IMR-90 (cell line): Measurements from ENCODE around the gene SSH2. TPM values are rescaled to one million over a fixed set of nuclear protein-coding genes. Genes with fewer than 3 reads are reported as not detected.

Experiments used
- ATAC-seq: fragments of 200-7000 bp; cut with Tn5 transposase; 2 replicates; pipeline ENCODE4 v1.9.1; 2020; ENCODE audit warnings: low read depth, mild to moderate bottlenecking, moderate library complexity
- BruUV-seq: library from RNA; stranded (reverse); fragments of 400-500 nt; replicated peaks from 2 replicates; lab custom pipeline; 2021; lab: Mats Ljungman, UMichigan
- CTCF ChIA-PET: fragments of 300-600 bp; formaldehyde crosslinking; extraction: SDS; loops from one replicate; lab custom pipeline; 2021; ENCODE audit warnings: antibody characterized with exemption; lab: Yijun Ruan, JAX
- POLR2A ChIA-PET: fragments of 300-600 bp; sonication (Branson Sonifier 250); formaldehyde crosslinking; loops from one replicate; lab custom pipeline; 2022; ENCODE audit warnings: antibody characterized with exemption; ENCODE audit not compliant: unreplicated experiment; lab: Charles Lee
- DNase-seq: peaks from one replicate; pipeline ENCODE4 v3.0.0; 2013
- H2AFZ ChIP-seq: replicated peaks from 2 replicates; pipeline ENCODE3; 2013; ENCODE audit warnings: low read length, mild to moderate bottlenecking; ENCODE audit not compliant: poor library complexity
- H2AK5ac ChIP-seq: 2 replicates; pipeline ENCODE4 v1.6.1; 2013; ENCODE audit warnings: low read depth, low read length, inconsistent platforms
- H2AK9ac ChIP-seq: replicated peaks from 2 replicates; pipeline ENCODE3; 2013; ENCODE audit warnings: mild to moderate bottlenecking, low read depth, low read length, moderate library complexity; ENCODE audit not compliant: poor library complexity
- H2BK120ac ChIP-seq: 2 replicates; pipeline ENCODE4 v1.6.1; 2013; ENCODE audit warnings: low read depth, low read length, inconsistent platforms
- H2BK15ac ChIP-seq: 3 replicates; pipeline ENCODE4 v1.6.1; 2013; ENCODE audit warnings: low read depth, low read length, inconsistent platforms
- H2BK20ac ChIP-seq: 2 replicates; pipeline ENCODE4 v1.6.1; 2013; ENCODE audit warnings: low read depth, mild to moderate bottlenecking, inconsistent platforms, low read length, moderate library complexity
- H2BK5ac ChIP-seq: 2 replicates; pipeline ENCODE4 v1.6.1; 2013; ENCODE audit warnings: mild to moderate bottlenecking, low read depth, low read length, inconsistent platforms; ENCODE audit not compliant: poor library complexity, severe bottlenecking
- H3K14ac ChIP-seq: replicated peaks from 2 replicates; pipeline ENCODE4 v1.6.1; 2013; ENCODE audit warnings: low read depth, low read length, inconsistent platforms
- H3K18ac ChIP-seq: 2 replicates; pipeline ENCODE4 v1.6.1; 2013; ENCODE audit warnings: low read depth, low read length, control low read depth
- H3K23ac ChIP-seq: 2 replicates; pipeline ENCODE4 v1.6.1; 2013; ENCODE audit warnings: low read depth, low read length, inconsistent platforms
- H3K27ac ChIP-seq: 2 replicates; pipeline ENCODE4 v1.5.1; 2013; ENCODE audit warnings: mild to moderate bottlenecking, control low read depth, low read length; ENCODE audit not compliant: insufficient read depth
- H3K27me3 ChIP-seq: 2 replicates; pipeline ENCODE4 v1.6.1; 2013; ENCODE audit warnings: low read length; ENCODE audit not compliant: control insufficient read depth, insufficient read depth
- H3K36me3 ChIP-seq: 2 replicates; pipeline ENCODE4 v1.6.1; 2013; ENCODE audit warnings: low read length, mixed read lengths; ENCODE audit not compliant: control insufficient read depth, insufficient read depth
- H3K4ac ChIP-seq: 2 replicates; pipeline ENCODE4 v1.6.1; 2013; ENCODE audit warnings: low read depth, low read length, inconsistent platforms
- H3K4me1 ChIP-seq: 2 replicates; pipeline ENCODE4 v1.6.1; 2013; ENCODE audit warnings: low read length, mixed read lengths; ENCODE audit not compliant: control insufficient read depth, insufficient read depth
- H3K4me2 ChIP-seq: 2 replicates; pipeline ENCODE4 v1.6.1; 2013; ENCODE audit warnings: low read depth, mild to moderate bottlenecking, control low read depth, low read length, moderate library complexity
- H3K4me3 ChIP-seq: 2 replicates; pipeline ENCODE4 v1.5.1; 2013; ENCODE audit warnings: low read depth, mild to moderate bottlenecking, control low read depth, low read length, moderate library complexity; ENCODE audit not compliant: insufficient read depth
- H3K56ac ChIP-seq: 2 replicates; pipeline ENCODE4 v1.6.1; 2013; ENCODE audit warnings: low read length, inconsistent platforms; ENCODE audit not compliant: insufficient read depth; ENCODE audit errors: extremely low read depth
- H3K79me1 ChIP-seq, 2 experiments: 2 replicates each; pipeline ENCODE4 v1.6.1; 2013; ENCODE audit warnings: low read length in 2 of 2, inconsistent platforms in 1 of 2, low read depth in 1 of 2
- H3K9ac ChIP-seq: 2 replicates; pipeline ENCODE4 v1.6.1; 2013; ENCODE audit warnings: low read depth, low read length, control low read depth
- H3K9me1 ChIP-seq: 2 replicates; pipeline ENCODE4 v1.6.1; 2013; ENCODE audit warnings: low read length, inconsistent platforms; ENCODE audit not compliant: insufficient read depth
- H3K9me3 ChIP-seq: 2 replicates; pipeline ENCODE4 v1.6.1; 2013; ENCODE audit warnings: low read length; ENCODE audit not compliant: control insufficient read depth, insufficient read depth
- H4K20me1 ChIP-seq: 2 replicates; pipeline ENCODE4 v1.6.1; 2013; ENCODE audit warnings: low read length, inconsistent platforms; ENCODE audit not compliant: insufficient read depth
- H4K5ac ChIP-seq: 2 replicates; pipeline ENCODE4 v1.6.1; 2013; ENCODE audit warnings: mild to moderate bottlenecking, low read depth, low read length, control low read depth
- H4K8ac ChIP-seq, 2 experiments: 2 replicates each; pipeline ENCODE4 v1.6.1; 2013; ENCODE audit warnings: low read depth in 2 of 2, low read length in 2 of 2, control low read depth in 1 of 2, inconsistent platforms in 1 of 2
- H4K91ac ChIP-seq: 2 replicates; pipeline ENCODE4 v1.6.1; 2013; ENCODE audit warnings: low read depth, low read length, inconsistent platforms; ENCODE audit not compliant: insufficient read depth
- BHLHE40 ChIP-seq: fragments of 150-350 bp; IDR thresholded peaks from 2 replicates; pipeline ENCODE4 v1.6.1; 2016; ENCODE audit warnings: mild to moderate bottlenecking, low read depth, low read length
- FOS ChIP-seq: fragments of 150-350 bp; IDR thresholded peaks from 2 replicates; pipeline ENCODE4 v1.6.1; 2016; ENCODE audit warnings: low read depth, low read length
- NFE2L2 ChIP-seq: fragments of 150-350 bp; IDR thresholded peaks from 2 replicates; pipeline ENCODE4 v1.6.1; 2016; ENCODE audit warnings: low read depth, mild to moderate bottlenecking, low read length
- WGBS, 2 experiments: methylation state at CpG; one replicate each; pipeline versions ENCODE4 v1.1.5 to v1.1.7; 2013; ENCODE audit warnings: missing lambda C conversion rate in 2 of 2; ENCODE audit not compliant: insufficient read length in 1 of 2; ENCODE audit errors: extremely low coverage in 2 of 2; 5-methylcytosine and 5-hydroxymethylcytosine counted together
- dilution Hi-C: fragments of 300-500 bp; cut with HindIII; formaldehyde crosslinking; loops from one replicate; pipeline ENCODE4 v1.14.3; 2018; ENCODE audit warnings: low sequenced_read_pairs; ENCODE audit not compliant: unreplicated experiment
- in situ Hi-C: fragments of 300-500 bp; cut with MboI; formaldehyde crosslinking; loops from 3 replicates; pipeline ENCODE4 v1.14.3; 2019; ENCODE audit warnings: low sequenced_read_pairs, inconsistent platforms, mixed read lengths
- intact Hi-C: fragments of 100-400 bp; cut with micrococcal nuclease; formaldehyde crosslinking; loops from 2 replicates; pipeline ENCODE4 v1.10.0; 2022
- polyA plus RNA-seq, 3 experiments: library from polyadenylated mRNA; depleted of rRNA; stranded (reverse); fragments of >200 nt; gene quantifications; 2 replicates each; pipeline ENCODE4 v1.2.3, GENCODE V29; 2012; ENCODE audit warnings: low replicate concordance in 1 of 3
- total RNA-seq: library from RNA; depleted of rRNA; stranded (reverse); fragments of >200 nt; gene quantifications from 2 replicates; pipeline ENCODE4 v1.2.3, GENCODE V29; 2012

The SSH2 gene
- total and polyA plus RNA-seq, 2 of the 4 experiments (the other 2 are of a cell fraction), result 9.3 TPM

- no peak overlapping the region for H3K18ac ChIP-seq
- H4K20me1 ChIP-seq, result no peaks in the 10 kb centered on the region
- ATAC-seq, result peak; percentile 75
- H2AK5ac ChIP-seq, result no peak overlapping the region
- H3K4me3 ChIP-seq, result no peak overlapping the region
- no peak overlapping the region for H2BK120ac ChIP-seq
- H4K5ac ChIP-seq, result no peak overlapping the region
- dilution Hi-C loops (no loop called here), in situ Hi-C loops (no loop called here), intact Hi-C loops (no loop called here)
- no peak overlapping the region for H2AK9ac ChIP-seq
- TF ChIP-seq FOS (peak; percentile 32; the same call in 1 of the 2 replicates), BHLHE40 (peak; percentile 27; the same call in 1 of the 2 replicates), NFE2L2 (no peak)
- ChIA-PET CTCF (no interaction called here), POLR2A (no interaction called here)
- H2BK15ac ChIP-seq, result no peak overlapping the region
- no CpG with 5 or more reads among the region's 2 CpGs for WGBS, 2 experiments
- no peak overlapping the region for H4K8ac ChIP-seq
- peaks cover 5% of the 10 kb centered on the region; the same call in 1 of the 2 replicates for H3K9me1 ChIP-seq
- peaks cover 25% of the 10 kb centered on the region for H3K36me3 ChIP-seq
- no peak overlapping the region for H3K14ac ChIP-seq
- H2AFZ ChIP-seq, result no peak overlapping the region
- no peak overlapping the region for H4K91ac ChIP-seq
- H3K4ac ChIP-seq, result no peak overlapping the region
- no peaks in the 10 kb centered on the region for H3K9me3 ChIP-seq
- H3K4me1 ChIP-seq, result peaks cover 3% of the 10 kb centered on the region; the same call in 1 of the 2 replicates
- DNase-seq, result peak; percentile 73
- no TSS peak for BruUV-seq
- H3K9ac ChIP-seq, result no peak overlapping the region
- H2BK20ac ChIP-seq, result no peak overlapping the region
- no peaks in the 10 kb centered on the region for H3K79me1 ChIP-seq
- H3K27ac ChIP-seq, result no peak overlapping the region
- H2BK5ac ChIP-seq, result no peak overlapping the region
- H3K27me3 ChIP-seq, result no peaks in the 10 kb centered on the region
- no peak overlapping the region; the same call in 1 of the 2 replicates for H3K4me2 ChIP-seq
- no peak overlapping the region for H3K23ac ChIP-seq
- H3K56ac ChIP-seq, result no peak overlapping the region
These were observed 265.1 kb downstream of the SSH2 start for GRCh38 chr17:29664743-29665480.
